GM23338 (cell line): Measurements from ENCODE around the gene TRMT61A. TPM values are rescaled to one million over a fixed set of nuclear protein-coding genes. Genes with fewer than 3 reads are reported as not detected.

Source experiments
- polyA plus RNA-seq: library from polyadenylated mRNA; unstranded; fragments of >200 nt; fragmentation: Nextera tagmentation; extraction: Ambion mirVana; gene quantifications from 2 replicates; pipeline ENCODE4 v1.2.1, GENCODE V29; 2016
- small RNA-seq: library from RNA; depleted of rRNA; stranded (forward); fragments of <200 nt; gene quantifications from one replicate; pipeline ENCODE3, GENCODE V24; 2014; ENCODE audit warnings: low replicate concordance
- total RNA-seq: library from RNA; depleted of rRNA; stranded (reverse); fragments of >200 nt; shearing (Covaris generic); gene quantifications from 2 replicates; pipeline ENCODE4 v1.2.3, GENCODE V29; 2014; rRNA removed

The TRMT61A gene
- total and polyA plus RNA-seq, 2 experiments from 2014 or later = 13.4 to 28.2 TPM

Small RNA genes within 50 kb of the gene (small RNA-seq; reads per million reads assigned to genes)
- 1.0 reads per million, percentile 62 among the genes with 10 or more reads in this experiment for gene RNU4-68P
- gene RNU7-160P = not detected

Other genes with a start within 250 kb of the TRMT61A start
- 177 and 194 TPM in 2 replicates for gene EIF5, start 195.0 kb upstream of the TRMT61A start, total RNA-seq
- 476 and 634 TPM in 2 replicates for gene EIF5, start 195.0 kb upstream of the TRMT61A start, polyA plus RNA-seq
- gene MARK3, start 143.8 kb upstream of the TRMT61A start, total RNA-seq = 69.7 and 75.8 TPM in 2 replicates
- gene MARK3, start 143.8 kb upstream of the TRMT61A start, polyA plus RNA-seq = 38.2 and 45.9 TPM in 2 replicates
- 504 and 604 TPM in 2 replicates for gene CKB, start 6.4 kb upstream of the TRMT61A start, total RNA-seq
- 846 and 852 TPM in 2 replicates for gene CKB, start 6.4 kb upstream of the TRMT61A start, polyA plus RNA-seq
- gene BAG5, start 33.5 kb downstream of the TRMT61A start, total RNA-seq = 25.4 and 29.2 TPM in 2 replicates
- 16.4 and 21.1 TPM in 2 replicates for gene BAG5, start 33.5 kb downstream of the TRMT61A start, polyA plus RNA-seq
- gene COA8, start 33.8 kb downstream of the TRMT61A start, total RNA-seq = 61.3 and 82.6 TPM in 2 replicates
- gene COA8, start 33.8 kb downstream of the TRMT61A start, polyA plus RNA-seq = 129 and 130 TPM in 2 replicates
- 250 and 308 TPM in 2 replicates for gene KLC1, start 100.0 kb downstream of the TRMT61A start, total RNA-seq
- gene KLC1, start 100.0 kb downstream of the TRMT61A start, polyA plus RNA-seq = 159 and 165 TPM in 2 replicates
- 52.2 and 72.9 TPM in 2 replicates for gene XRCC3, start 186.3 kb downstream of the TRMT61A start, total RNA-seq
- 16.6 and 20.4 TPM in 2 replicates for gene XRCC3, start 186.3 kb downstream of the TRMT61A start, polyA plus RNA-seq
- gene ZFYVE21, start 186.6 kb downstream of the TRMT61A start, total RNA-seq = 89.6 and 116 TPM in 2 replicates
- gene ZFYVE21, start 186.6 kb downstream of the TRMT61A start, polyA plus RNA-seq = 79.4 and 88.0 TPM in 2 replicates